ENCODE results near the gene KIF26B. TPM values are rescaled to one million over a fixed set of nuclear protein-coding genes. Genes with fewer than 3 reads are reported as not detected.

Gene KIF26B
- total and polyA plus RNA-seq, 2 experiments from 2014 or later = 0.03 to 0.76 TPM

DNA sequence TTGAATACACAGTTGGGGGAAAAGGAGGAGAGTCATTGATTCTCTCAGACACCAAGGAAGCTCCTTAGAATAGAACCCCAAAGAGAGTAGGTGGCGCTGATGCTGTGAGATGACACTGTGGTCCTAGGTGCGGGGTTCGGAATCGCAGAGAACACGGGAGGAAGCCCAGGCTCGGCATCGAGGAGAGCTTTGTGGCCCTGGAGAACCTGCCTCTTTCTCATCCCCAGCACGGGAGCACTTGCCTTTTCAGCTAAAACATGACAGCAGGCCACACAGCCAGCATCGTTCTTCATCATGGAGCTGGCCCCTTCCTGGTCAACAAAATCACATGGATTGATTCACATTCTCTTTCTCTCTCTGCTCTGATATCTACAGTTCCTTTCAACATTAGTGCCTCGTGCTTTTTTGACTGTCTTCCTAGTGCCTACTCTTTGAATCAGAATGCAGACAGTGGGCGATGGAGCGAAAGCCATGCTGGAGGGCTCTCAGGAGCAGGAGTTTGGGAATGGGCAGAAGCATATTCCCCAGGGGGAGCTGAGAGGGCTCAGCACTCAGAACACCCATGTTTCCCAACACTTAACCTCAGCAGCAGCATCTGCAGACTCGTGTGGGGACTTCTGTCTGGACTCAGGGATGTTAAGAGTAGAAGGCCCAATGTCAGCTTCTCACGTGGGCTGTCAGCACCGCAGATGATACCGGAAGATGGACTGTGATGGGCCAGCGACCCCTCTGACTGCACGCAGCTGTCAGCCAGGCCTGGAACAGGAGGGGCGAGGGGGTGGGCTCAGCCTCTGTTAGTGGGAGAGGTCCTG lies 539.4 kb downstream of the KIF26B start:
- H3K4me1 Mint-ChIP-seq = no peaks in the 10 kb centered on the region
- Histone ChIP-seq H3K79me2 (replicated peaks; ENCODE audit: insufficient read depth) (no peaks in the 10 kb centered on the region), H3K4me2 (no peak overlapping the region), H4K20me1 (replicated peaks; ENCODE audit: insufficient read depth) (no peaks in the 10 kb centered on the region), H3K27ac (ENCODE audit: low read depth) (no peak overlapping the region), H3F3A (replicated peaks; ENCODE audit: low read depth) (no peaks in the 10 kb centered on the region), H3K4me3 (no peak overlapping the region), H3K9me2 (ENCODE audit: insufficient read depth) (no peaks in the 10 kb centered on the region), H3K27me3 (ENCODE audit: insufficient read depth) (no peaks in the 10 kb centered on the region), H3K4me1 (ENCODE audit: insufficient read depth) (no peaks in the 10 kb centered on the region), H3K36me3 (ENCODE audit: insufficient read depth) (no peaks in the 10 kb centered on the region), H2AFZ (no peak overlapping the region)
- no peak for DNase-seq (ENCODE audit: low spot score)
- H3K36me3 Mint-ChIP-seq (ENCODE audit: low read depth) = no peaks in the 10 kb centered on the region
- no peak overlapping the region for H3K4me3 Mint-ChIP-seq
- H3K27ac Mint-ChIP-seq = no peak overlapping the region
- no peaks in the 10 kb centered on the region for H3K9me3 Mint-ChIP-seq
- ATAC-seq = no peak
- TF ChIP-seq JUNB (IDR thresholded peaks at IDR 0.05; ENCODE audit: unreplicated experiment) (no peak), ETS1 (IDR thresholded peaks at IDR 0.05) (no peak), EZH2 (IDR thresholded peaks at IDR 0.05; ENCODE audit: low read depth, unreplicated experiment) (no peak), NANOG (IDR thresholded peaks at IDR 0.05; ENCODE audit: borderline replicate concordance) (no peak), CREB1 (CRISPR knock-in tag; IDR thresholded peaks at IDR 0.05; ENCODE audit: low read depth) (no peak), STAT1 (IDR thresholded peaks at IDR 0.05; ENCODE audit: unreplicated experiment) (no peak), REST (IDR thresholded peaks at IDR 0.05; ENCODE audit: unreplicated experiment) (no peak), ZNF331 (CRISPR knock-in tag; IDR thresholded peaks at IDR 0.05; ENCODE audit: low read depth) (no peak), EZH2phosphoT487 (IDR thresholded peaks at IDR 0.05; ENCODE audit: unreplicated experiment) (no peak), ZNF114 (CRISPR knock-in tag; IDR thresholded peaks at IDR 0.05) (no peak), POLR2AphosphoS5 (IDR thresholded peaks at IDR 0.05; ENCODE audit: low read depth) (no peak)
- TF ChIP-seq, protein P1, sequence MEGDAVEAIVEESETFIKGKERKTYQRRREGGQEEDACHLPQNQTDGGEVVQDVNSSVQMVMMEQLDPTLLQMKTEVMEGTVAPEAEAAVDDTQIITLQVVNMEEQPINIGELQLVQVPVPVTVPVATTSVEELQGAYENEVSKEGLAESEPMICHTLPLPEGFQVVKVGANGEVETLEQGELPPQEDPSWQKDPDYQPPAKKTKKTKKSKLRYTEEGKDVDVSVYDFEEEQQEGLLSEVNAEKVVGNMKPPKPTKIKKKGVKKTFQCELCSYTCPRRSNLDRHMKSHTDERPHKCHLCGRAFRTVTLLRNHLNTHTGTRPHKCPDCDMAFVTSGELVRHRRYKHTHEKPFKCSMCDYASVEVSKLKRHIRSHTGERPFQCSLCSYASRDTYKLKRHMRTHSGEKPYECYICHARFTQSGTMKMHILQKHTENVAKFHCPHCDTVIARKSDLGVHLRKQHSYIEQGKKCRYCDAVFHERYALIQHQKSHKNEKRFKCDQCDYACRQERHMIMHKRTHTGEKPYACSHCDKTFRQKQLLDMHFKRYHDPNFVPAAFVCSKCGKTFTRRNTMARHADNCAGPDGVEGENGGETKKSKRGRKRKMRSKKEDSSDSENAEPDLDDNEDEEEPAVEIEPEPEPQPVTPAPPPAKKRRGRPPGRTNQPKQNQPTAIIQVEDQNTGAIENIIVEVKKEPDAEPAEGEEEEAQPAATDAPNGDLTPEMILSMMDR (conservative IDR thresholded peaks at IDR 0.05; ENCODE audit: low read depth in 2 of 2) = no peak
- TF ChIP-seq, protein P2, sequence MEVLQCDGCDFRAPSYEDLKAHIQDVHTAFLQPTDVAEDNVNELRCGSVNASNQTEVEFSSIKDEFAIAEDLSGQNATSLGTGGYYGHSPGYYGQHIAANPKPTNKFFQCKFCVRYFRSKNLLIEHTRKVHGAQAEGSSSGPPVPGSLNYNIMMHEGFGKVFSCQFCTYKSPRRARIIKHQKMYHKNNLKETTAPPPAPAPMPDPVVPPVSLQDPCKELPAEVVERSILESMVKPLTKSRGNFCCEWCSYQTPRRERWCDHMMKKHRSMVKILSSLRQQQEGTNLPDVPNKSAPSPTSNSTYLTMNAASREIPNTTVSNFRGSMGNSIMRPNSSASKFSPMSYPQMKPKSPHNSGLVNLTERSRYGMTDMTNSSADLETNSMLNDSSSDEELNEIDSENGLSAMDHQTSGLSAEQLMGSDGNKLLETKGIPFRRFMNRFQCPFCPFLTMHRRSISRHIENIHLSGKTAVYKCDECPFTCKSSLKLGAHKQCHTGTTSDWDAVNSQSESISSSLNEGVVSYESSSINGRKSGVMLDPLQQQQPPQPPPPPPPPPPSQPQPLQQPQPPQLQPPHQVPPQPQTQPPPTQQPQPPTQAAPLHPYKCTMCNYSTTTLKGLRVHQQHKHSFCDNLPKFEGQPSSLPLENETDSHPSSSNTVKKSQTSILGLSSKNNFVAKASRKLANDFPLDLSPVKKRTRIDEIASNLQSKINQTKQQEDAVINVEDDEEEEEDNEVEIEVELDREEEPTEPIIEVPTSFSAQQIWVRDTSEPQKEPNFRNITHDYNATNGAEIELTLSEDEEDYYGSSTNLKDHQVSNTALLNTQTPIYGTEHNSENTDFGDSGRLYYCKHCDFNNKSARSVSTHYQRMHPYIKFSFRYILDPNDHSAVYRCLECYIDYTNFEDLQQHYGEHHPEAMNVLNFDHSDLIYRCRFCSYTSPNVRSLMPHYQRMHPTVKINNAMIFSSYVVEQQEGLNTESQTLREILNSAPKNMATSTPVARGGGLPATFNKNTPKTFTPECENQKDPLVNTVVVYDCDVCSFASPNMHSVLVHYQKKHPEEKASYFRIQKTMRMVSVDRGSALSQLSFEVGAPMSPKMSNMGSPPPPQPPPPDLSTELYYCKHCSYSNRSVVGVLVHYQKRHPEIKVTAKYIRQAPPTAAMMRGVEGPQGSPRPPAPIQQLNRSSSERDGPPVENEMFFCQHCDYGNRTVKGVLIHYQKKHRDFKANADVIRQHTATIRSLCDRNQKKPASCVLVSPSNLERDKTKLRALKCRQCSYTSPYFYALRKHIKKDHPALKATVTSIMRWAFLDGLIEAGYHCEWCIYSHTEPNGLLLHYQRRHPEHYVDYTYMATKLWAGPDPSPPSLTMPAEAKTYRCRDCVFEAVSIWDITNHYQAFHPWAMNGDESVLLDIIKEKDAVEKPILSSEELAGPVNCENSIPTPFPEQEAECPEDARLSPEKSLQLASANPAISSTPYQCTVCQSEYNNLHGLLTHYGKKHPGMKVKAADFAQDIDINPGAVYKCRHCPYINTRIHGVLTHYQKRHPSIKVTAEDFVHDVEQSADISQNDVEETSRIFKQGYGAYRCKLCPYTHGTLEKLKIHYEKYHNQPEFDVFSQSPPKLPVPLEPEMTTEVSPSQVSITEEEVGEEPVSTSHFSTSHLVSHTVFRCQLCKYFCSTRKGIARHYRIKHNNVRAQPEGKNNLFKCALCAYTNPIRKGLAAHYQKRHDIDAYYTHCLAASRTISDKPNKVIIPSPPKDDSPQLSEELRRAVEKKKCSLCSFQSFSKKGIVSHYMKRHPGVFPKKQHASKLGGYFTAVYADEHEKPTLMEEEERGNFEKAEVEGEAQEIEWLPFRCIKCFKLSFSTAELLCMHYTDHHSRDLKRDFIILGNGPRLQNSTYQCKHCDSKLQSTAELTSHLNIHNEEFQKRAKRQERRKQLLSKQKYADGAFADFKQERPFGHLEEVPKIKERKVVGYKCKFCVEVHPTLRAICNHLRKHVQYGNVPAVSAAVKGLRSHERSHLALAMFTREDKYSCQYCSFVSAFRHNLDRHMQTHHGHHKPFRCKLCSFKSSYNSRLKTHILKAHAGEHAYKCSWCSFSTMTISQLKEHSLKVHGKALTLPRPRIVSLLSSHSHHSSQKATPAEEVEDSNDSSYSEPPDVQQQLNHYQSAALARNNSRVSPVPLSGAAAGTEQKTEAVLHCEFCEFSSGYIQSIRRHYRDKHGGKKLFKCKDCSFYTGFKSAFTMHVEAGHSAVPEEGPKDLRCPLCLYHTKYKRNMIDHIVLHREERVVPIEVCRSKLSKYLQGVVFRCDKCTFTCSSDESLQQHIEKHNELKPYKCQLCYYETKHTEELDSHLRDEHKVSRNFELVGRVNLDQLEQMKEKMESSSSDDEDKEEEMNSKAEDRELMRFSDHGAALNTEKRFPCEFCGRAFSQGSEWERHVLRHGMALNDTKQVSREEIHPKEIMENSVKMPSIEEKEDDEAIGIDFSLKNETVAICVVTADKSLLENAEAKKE (CRISPR knock-in tag; IDR thresholded peaks at IDR 0.05) = no peak
- peaks cover 10% of the 10 kb centered on the region for H3K27me3 Mint-ChIP-seq (ENCODE audit: insufficient read depth, low read depth, poor library complexity)
